PC-3 (cell line): ENCODE data around the gene EWSR1.

Experiments
- CTCF ChIP-seq: fragments of 300-600 bp; sonication (generic); conservative IDR thresholded peaks from 2 replicates; pipeline ENCODE4 v1.5.1; 2017; ENCODE audit warnings: antibody characterized with exemption, low read depth, mild to moderate bottlenecking, low read length
- EZH2 ChIP-seq: fragments of 300-600 bp; sonication (generic); IDR thresholded peaks from one replicate; pipeline ENCODE4 v1.6.1; 2017; ENCODE audit warnings: antibody characterized with exemption, mild to moderate bottlenecking, low read length; ENCODE audit not compliant: unreplicated experiment
- EZH2phosphoT487 ChIP-seq: fragments of 300-600 bp; sonication (generic); IDR thresholded peaks from 2 replicates; pipeline ENCODE4 v1.6.1; 2018; ENCODE audit warnings: mild to moderate bottlenecking, antibody characterized with exemption, low read length, borderline replicate concordance

- TF ChIP-seq EZH2phosphoT487: no peak
- TF ChIP-seq CTCF: no peak
- no peak for TF ChIP-seq EZH2
Observed at GRCh38 chr22:29292379-29292778, 24.3 kb downstream of the EWSR1 start.
